Stimulated activated naive CD4-positive, alpha-beta T cell (primary cell): Measurements from ENCODE around the gene IZUMO4.
"Not testable (repeated sequence)": the region's sequence is repeated elsewhere in the genome, so short reads cannot be mapped to it uniquely, and the experiment has no call there.

Experiments
- DNase-seq, 6 experiments: peaks; one replicate each; lab custom pipeline; 2025; lab: John Stamatoyannopoulos, UW

IZUMO4 gene

DNA sequence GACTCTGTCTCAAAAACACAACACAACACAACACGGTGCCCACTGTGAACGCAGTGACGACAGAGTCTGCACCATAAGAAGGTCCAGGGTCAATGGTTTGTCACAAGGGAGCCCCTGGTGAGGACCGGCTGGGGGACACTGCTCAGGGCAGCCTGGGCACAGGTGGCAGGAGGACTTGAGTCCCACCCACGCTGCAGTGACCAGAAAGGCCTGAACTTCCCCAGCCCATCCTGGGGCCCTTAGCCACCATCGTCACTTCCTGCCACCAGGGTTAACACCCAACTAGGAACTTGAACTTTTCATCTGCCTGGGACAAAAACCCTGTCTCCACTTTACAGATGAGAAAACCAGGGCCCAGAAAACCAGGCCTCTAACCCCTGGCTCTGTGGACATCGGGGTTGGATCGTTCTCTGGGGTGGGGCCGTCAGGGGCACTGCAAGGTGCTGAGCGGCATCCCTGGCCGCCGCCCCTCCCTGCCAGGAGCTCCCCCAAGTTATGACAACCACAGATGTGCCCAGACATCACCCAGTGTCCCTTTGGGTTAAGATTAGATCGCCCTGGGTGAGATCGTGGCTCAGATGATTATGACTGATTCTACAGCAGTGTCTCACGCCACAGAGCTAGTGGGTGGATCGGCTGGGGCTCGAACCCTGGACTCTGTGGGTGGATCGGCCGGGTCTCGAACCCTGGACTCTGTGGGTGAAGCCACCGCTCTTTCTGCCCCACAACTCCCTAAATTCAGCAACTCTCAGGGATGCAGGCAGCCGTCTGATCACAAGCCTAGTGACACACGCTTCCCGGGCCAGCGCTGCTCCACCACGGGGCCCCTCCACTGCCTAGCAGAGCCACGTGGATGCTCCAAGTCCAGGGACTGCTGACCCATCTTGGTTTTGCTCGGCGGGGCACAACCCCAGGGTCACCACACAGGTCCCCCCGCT is 14.6 kb upstream of the IZUMO4 start:
- peak in 4 of 6 experiments; percentile 51 to 73 (median 55) for DNase-seq

DNA sequence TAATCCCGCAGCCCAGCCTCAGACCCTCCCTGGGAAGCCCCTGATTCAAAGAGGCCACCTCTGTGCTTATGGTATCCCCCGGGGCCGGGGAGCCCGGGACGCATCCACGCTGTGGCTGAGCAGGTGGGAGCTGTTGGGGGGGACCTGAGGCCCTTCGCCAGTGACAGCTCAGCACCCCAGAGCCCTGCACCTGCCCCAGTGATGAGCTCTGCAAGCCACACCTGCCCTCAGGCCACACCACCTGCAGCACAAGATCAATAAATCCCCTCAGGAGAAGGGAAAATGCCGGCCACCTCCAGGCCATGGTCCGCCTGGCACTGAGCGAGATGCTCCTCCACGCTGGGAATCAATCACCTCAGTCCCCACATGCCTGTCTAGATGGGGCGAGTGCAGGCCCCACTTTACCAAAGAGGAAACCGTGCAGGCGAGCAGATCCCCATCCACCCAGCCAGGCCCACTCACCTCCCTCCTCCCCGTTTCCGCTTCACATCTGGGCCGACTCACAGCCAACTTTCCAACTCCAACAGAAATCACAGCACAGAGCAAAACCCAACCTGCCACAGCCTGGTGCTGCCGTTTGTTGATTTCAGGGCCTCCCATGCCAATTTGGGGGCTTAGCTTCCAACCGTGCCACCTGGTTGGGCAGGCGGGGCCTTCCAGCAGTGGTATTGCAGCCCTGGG is 13.4 kb upstream of the IZUMO4 start:
- peak; percentile 40 to 80 (median 64) for DNase-seq

DNA sequence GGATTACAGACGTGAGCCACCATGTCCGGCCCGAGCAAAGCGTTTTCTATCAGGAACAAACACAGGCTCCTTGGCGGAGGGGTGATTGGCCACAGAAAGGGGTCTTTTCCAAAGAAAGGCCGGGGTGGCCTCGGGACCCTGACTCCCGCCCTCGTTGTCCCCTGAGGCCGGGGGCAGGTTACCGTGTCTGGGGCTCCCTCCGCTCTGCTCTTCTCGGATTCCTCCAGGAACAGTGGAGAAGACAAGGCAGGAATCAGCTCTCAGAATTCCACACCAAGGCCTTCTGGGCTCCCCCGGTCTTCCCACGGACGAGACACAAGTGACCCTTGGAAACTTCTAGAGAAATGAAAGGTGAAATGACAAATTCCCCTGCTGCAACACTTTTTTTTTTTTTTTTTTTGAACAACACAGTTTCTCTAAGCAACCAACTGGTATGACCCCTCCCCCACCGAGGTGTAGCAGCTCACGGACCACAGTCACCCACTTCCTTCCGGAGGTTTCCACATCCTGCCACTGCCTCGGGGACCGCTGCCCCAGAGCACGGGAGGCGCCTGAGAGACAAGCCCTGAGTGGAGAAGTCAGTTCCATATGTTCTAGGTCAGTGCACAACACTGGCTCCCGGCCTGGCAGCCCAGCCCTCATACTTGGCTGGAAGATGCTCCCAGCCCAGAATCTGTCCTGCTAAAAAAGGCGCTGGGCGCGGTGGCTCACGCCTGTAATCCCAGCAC is 11.6 kb upstream of the IZUMO4 start:
- DNase-seq = peak; percentile 79 to 95 (median 90)

DNA sequence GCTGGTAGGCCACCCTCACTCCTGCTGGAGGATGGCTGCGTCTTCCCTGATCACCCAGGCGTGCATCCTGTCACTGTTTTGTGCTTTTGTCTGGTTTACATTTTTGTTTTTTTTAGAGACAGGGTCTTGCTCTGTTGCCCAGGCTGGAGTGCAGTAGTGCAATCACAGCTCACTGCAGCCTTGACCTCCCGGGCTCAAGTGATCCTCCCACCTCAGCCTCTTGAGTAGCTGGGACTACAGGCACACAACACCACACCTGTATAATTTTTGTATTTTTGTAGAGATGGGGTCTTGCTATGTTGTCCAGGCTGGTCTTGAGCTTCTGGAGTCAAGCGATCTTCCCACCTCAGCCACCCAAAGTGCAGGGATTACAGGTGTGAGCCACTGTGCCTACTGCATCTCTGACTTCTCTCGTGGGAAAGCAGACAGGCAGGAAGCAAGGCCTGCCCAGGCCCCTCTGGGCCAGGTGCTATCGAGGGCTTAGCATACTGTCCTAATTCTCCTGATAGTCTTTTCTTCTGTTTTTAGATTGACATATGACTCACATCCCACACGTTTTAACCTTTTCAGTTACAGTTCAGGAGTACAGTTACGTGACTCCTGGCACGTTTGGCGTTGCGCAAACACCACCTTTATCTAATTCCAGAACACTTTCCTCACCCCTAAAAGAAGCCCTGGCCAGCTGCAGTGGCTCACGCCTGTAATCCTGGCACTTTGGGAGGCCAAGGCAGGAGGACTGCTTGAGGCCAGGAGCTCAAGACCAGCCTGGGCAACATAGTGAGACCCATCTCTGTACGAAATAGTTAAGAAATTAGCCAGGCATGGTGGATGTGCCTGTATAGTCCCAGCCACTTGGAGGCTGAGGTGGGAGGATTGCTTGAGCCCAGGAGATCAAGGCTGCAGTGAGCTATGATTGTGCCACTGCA is 9.8 kb upstream of the IZUMO4 start:
- peak in 1 of 6 experiments; percentile 24 for DNase-seq

DNA sequence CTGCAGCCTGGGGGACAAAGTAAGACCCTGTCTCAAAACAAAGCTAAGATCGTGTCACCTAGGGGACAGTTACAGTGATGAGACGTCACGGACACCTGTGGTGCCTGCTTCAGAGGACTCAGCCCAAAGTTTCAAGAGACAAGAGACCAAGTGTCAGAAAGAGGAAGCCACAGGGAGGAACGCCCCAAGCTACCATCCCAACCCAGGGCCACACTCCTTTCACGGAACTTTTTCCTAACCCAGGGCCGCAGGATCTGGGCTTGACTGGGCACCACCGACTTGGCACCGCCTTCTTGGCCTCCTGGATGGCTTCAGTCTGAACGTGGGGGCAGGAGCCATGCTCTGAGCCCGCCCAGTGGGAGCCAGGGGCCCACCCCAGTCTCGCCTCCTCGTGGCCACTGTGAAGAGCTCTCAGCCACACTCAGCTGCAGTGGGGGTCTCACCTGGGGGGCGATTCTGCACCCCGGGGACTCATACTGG is 9.1 kb upstream of the IZUMO4 start:
- peak in 1 of 6 experiments; percentile 19 for DNase-seq

DNA sequence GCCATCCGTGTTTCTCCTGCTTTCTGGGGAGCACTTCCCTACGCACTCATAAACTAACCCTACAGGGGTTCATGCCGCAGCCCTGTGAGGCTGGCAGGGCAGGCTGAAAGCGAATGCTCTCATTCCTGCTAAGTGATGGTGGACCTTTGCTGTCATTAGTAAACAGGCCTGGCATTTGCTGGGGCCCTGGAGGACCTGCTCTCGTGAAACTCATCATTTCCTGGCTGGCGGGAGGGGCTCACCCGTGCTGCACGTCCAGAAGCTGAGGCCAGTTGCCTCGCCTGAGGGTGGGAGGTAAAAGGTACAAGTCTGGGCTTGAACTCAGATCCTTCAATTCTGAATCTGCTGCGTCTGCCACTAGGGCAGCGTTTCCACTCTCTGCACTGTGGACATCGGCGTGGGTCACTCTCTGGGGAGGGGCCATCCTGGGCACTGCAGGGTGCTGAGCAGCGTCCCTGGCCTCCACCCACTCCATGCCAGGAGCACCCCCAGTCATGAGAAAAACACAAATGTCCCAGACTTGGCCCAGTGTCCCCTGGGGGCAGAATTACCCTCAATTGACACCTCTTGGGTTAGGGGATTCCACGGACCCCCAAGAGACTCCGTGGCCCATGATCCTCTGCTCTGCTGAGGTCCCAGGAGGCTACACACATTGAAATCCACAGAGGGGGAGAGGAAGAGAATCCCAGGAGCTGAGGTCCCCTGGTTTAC is 7.6 kb upstream of the IZUMO4 start:
- DNase-seq = no peak

DNA sequence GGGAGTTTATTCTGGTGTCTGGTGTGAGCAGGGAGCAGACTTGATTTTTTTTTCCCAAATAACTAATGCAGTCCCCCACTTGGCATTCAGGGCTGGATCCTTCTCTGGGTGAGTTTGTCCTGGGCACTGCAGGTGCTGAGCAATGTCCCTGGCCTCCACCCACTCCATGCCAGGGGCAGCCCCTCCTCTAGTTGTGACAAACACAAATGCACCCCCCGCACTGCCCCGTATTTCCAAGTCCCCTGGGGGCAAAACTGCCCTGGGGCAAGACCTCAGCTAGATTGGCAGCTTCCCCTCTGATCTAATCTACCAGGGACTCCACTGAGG is 7.0 kb upstream of the IZUMO4 start:
- no peak for DNase-seq

DNA sequence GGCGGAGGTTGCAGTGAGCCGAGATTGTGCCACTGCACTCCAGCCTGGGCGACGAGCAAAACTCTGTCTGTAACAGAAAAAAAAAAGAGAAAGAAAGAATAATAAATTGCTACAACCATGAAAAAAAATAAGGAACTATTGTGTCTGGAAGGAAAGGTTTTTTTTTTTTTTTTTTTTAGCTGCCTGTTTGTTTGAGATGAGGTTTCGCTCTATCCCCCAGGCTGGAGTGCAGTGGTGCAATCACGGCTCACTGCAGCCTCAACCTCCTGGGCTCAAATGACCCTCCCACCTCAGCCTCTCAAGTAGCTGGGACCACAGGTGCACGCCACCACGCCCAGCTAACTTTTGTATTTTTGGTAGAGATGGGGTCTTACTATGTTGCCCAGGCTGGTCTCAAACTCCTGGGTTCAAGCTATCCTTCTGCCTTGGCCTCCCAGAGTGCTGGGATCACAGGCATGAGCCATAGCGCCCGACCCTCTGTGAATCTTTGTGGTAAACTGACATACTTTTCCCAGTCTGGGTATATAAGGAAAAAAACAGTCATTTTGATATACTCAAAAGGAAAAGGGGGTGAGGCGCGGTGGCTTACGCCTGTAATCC is 4.7 kb upstream of the IZUMO4 start:
- DNase-seq = not testable (repeated sequence)

DNA sequence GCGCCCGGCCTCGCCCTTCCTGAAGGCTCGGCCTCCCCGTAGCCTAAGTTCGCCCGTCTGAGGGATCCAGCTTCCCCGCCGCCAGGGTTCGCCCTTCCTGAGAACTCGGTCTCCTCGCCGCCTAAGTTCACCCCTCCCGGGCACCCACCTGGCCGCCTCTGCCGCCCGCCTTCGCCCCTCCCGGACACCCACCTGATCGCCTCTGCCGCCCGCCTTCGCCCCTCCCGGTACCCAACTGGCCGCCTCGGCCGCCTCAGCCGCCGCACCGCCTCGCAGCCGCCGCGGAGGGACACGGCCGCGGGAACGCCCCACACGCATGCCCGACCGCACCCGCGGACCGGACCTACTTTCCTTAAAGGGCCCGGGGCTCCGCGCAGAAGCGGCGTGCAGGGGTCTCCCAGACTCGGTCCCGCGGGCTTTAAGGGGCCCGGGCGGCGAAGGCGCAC is 658 bp upstream of the IZUMO4 start, which contains the start of gene MOB3A:
MOB3A (minus strand) TSS at position 293 of the 446 bp plus-strand sequence. CDS start 17,766 bp downstream, outside the sequence.
- DNase-seq = peak in 4 of 6 experiments; percentile 87 to 100 (median 98)

DNA sequence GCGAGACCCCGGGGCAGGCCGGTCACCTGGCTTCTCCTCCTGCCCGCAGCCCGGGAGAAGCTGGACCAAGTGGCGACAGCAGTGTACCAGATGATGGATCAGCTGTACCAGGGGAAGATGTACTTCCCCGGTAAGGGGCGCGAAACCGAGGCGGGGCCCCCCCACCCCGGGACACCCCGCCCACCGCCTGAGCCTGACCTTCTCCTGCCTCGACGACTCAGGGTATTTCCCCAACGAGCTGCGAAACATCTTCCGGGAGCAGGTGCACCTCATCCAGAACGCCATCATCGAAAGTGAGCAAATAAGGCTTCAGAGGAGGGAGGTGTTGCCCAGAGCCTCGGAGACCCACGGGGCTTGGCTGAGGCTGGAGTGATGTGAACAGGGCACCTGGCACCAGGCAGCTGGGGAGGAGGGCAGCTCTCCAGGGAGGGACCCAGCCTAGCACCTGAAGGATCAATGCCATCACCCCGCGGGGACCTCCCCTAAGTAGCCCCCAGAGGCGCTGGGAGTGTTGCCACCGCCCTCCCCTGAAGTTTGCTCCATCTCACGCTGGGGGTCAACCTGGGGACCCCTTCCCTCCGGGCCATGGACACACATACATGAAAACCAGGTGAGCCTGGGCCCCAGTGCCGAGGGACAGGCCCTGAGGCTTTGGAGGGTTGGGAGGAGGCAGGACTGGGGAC is 629 bp downstream of the IZUMO4 start:
- DNase-seq = peak in 3 of 6 experiments; percentile 43 to 58 (median 53)

DNA sequence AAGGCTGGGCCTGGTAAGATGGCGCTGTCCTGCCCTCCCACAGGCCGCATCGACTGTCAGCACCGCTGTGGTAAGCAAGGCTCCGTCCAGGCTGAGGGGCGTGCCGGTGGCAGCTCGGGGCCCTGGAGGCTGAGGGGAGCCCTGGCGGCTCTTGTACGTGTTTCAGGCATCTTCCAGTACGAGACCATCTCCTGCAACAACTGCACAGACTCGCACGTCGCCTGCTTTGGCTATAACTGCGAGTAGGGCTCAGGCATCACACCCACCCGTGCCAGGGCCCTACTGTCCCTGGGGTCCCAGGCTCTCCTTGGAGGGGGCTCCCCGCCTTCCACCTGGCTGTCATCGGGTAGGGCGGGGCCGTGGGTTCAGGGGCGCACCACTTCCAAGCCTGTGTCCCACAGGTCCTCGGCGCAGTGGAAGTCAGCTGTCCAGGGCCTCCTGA is 1.2 kb downstream of the IZUMO4 start:
- no peak for DNase-seq

DNA sequence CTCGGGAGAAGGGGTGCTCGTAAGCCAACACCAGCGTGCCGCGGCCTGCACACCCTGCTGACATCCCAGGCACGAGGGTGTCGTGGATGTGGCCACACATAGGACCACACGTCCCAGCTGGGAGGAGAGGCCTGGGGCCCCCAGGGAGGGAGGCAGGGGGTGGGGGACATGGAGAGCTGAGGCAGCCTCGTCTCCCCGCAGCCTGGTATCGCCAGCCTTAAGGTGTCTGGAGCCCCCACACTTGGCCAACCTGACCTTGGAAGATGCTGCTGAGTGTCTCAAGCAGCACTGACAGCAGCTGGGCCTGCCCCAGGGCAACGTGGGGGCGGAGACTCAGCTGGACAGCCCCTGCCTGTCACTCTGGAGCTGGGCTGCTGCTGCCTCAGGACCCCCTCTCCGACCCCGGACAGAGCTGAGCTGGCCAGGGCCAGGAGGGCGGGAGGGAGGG is 2.4 kb downstream of the IZUMO4 start:
- no peak for DNase-seq

DNA sequence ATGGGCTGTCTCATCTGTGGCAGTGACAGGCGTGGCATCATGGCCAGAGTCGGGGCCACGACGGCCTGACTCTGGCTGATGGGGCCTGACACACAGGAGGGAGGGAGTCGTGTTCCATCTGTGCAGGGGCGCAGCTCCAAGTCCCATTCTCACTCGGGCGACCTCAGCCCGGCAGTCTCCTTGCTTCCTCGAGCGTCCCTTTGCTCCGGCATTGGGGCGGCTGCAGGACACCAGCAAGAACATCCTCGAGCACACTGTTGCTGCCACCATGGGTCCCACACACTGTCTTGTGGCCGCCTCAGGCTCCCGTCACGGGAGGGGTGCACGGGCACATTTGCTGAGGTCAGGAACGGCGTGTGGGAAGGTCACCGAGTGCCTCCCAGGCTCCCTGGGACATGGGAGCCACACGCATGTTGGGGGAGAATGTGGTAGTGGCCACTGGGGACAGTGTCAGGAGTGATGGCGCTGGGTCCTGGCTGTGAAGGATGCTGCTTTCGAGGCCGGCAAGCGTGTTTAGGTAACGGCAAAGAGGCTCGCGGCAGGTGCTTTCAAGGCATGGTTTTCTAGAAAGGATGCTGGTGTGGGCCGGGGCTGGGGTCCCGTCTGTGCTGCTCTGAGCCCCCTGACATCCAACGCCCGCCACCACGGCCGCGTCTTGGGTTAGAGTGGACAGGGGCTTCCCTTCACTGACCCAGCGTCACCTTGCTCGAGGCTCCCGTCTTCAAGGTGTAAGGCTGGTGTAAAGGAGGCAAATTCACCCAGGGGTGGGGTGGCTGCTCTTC is 3.4 kb downstream of the IZUMO4 start:
- no peak for DNase-seq

DNA sequence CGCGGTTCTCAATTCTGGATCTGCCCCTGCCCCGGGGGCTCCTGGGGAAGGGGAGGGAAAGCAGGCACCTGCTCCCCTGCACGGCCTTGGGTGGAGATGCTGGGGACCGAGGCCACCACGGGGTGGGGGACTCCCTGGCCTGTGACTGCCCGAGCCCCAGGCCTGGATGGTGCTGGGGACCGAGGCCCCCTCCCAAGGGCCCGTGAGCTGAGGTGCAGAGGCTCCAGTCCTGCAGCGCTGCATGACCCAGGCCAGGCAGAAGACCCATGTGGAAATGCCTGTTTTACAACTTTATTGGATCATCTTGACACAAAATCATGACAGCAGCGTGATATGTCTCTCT is 4.0 kb downstream of the IZUMO4 start:
- no peak for DNase-seq

DNA sequence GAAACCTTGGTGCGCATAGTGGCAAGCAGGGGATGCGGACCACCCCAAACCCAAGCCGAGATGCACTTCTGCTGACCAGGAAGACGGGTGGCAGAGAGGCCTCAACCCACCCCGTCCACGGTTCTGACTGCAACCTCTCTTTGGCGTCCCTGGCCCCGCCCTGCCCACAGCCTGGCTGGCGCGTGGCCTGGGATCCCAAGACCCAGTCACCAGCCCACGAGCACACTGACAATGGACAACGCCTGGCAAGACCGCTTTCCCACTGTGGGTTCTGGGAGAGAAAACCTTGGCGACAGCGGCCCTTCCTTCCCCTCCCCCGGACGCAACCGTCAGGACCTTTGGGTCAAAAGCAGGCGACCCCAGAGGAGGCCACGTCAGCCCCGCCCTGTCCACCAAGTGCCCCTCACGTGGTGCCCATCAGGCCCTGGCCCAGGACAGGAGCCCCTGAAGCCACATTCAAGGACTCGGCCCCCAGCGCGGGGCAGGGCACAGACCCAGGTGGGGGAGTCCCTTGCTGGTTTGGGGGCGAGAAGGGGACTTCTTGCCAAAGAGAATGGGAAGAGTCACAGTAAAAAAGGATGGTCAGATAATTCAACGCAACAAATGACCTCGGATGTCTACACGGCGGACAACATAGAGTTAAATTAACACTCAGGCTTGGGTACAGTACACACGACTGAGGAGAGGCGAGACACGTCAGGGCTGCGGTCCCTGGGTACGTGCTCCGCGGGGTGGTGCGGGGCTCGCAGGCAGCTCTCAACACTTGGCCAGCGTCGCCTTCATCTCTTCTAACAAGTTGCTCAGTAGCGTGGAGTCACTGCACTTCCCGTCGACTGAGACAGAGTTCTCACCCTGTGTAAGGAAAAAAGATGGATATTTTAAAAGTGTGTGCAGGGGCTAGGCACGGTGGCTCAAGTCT is 5.0 kb downstream of the IZUMO4 start:
- no peak for DNase-seq

DNA sequence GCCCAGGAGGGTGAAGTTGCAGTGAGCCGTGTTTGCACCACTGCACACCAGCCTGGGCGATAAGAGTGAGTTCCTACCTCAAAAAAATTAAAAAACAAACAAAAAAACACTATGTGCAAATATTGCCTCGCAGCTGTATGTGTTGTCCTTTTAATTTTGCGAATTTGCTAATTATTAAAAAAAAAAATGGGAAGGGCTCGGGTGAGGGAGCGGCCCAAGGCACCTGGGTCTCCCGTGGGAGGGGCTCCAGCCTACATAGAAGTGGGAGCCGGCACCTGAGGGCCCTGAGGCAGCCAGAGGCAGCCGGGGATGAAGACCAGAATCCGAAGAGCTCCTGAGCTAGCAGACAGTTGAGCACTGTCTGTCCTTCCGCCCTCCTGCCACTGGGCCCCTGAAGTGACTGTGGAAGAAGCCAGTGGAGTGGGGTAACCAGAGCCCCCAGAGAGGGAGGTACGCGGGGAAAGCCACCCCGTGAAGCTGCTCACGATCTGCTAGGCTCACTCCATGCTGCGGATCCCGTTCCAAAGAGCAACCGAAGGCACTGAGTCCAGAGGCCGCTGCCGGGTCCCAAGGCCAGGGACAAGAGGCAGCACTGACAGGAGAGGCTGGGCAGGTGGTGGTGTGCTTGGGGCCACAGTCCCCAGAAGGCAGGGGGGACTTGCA is 6.5 kb downstream of the IZUMO4 start:
- no peak for DNase-seq
